ENCODE results near the gene WSCD1. TPM values are rescaled to one million over a fixed set of nuclear protein-coding genes. Genes with fewer than 3 reads are reported as not detected.

WSCD1 gene
- total RNA-seq, 2 experiments from 2014 or later: not detected

DNA sequence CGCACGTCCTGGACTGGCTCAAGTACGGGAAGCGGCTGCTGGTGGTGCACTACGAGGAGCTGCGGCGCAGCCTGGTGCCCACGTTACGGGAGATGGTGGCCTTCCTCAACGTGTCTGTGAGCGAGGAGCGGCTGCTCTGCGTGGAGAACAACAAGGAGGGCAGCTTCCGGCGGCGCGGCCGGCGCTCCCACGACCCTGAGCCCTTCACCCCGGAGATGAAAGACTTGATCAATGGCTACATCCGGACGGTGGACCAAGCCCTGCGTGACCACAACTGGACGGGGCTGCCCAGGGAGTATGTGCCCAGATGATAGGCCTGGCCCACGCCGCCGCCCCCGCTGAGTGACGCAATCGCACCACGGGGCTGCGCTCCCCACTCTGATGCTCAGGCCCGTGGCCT, 50.2 kb downstream of the WSCD1 start:
- no peaks in the 10 kb centered on the region for H3K9me3 ChIP-seq (ENCODE audit: low read length)
- no peak overlapping the region for H3K27ac ChIP-seq (ENCODE audit: low read depth, low read length, poor library complexity, severe bottlenecking)
- intact Hi-C loops (cut with micrococcal nuclease; ENCODE audit: unreplicated experiment): no loop called here
- H2AFZ ChIP-seq (ENCODE audit: low read length): no peak overlapping the region
- ChIA-PET CTCF (ENCODE audit: unreplicated experiment) (no interaction called here), POLR2A (no interaction called here)
- H3K36me3 ChIP-seq (ENCODE audit: insufficient read depth, low read length): no peaks in the 10 kb centered on the region
- no peak for TF ChIP-seq CTCF (conservative IDR thresholded peaks at IDR 0.05; ENCODE audit: low read length)
- no peak for TF ChIP-seq EZH2phosphoT487 (IDR thresholded peaks at IDR 0.05; ENCODE audit: borderline replicate concordance, low read depth, low read length)
- no peak overlapping the region for H3K4me2 ChIP-seq (ENCODE audit: low read length)
- H3K4me3 ChIP-seq (ENCODE audit: low read depth, low read length, poor library complexity, severe bottlenecking): no peak overlapping the region
- H3K4me1 ChIP-seq (ENCODE audit: insufficient read depth, low read length, poor library complexity, severe bottlenecking): no peaks in the 10 kb centered on the region
- H3K9me2 ChIP-seq (ENCODE audit: insufficient read depth, low read length): no peaks in the 10 kb centered on the region
- H4K20me1 ChIP-seq (ENCODE audit: insufficient read depth, low read length): no peaks in the 10 kb centered on the region
- H3K79me2 ChIP-seq (ENCODE audit: insufficient read depth, low read depth, low read length): no peaks in the 10 kb centered on the region
- DNase-seq (ENCODE audit: low spot score): no peak
- BruUV-seq (replicated peaks): no TSS peak

DNA sequence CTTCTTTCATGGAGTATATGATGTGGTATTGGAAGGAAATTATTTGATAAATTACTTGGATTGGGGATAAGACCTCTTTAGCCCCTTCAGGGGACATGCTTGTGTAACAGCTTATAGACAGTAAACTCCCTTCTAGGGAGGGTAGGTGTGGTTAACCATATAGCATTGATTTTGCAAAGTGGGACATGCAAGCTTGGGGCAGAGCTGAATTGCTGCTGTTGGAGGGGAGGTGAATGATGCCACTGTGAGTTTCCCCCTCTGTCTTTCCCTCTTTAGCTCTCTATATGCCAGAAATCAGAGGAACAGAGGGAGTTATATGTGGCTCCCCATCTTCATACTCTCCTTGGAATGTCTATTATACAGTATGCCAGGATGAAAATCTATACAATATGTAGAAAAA, 54.7 kb downstream of the WSCD1 start:
- Histone ChIP-seq H4K20me1 (ENCODE audit: insufficient read depth, low read length) (no peaks in the 10 kb centered on the region), H3K4me1 (ENCODE audit: insufficient read depth, low read length, poor library complexity, severe bottlenecking) (no peaks in the 10 kb centered on the region), H3K4me3 (ENCODE audit: low read depth, low read length, poor library complexity, severe bottlenecking) (no peak overlapping the region), H3K4me2 (ENCODE audit: low read length) (no peak overlapping the region), H3K79me2 (ENCODE audit: insufficient read depth, low read depth, low read length) (no peaks in the 10 kb centered on the region), H3K27ac (ENCODE audit: low read depth, low read length, poor library complexity, severe bottlenecking) (no peak overlapping the region), H3K36me3 (ENCODE audit: insufficient read depth, low read length) (no peaks in the 10 kb centered on the region), H2AFZ (ENCODE audit: low read length) (no peak overlapping the region), H3K9me2 (ENCODE audit: insufficient read depth, low read length) (no peaks in the 10 kb centered on the region), H3K9me3 (ENCODE audit: low read length) (no peaks in the 10 kb centered on the region)
- TF ChIP-seq EZH2phosphoT487 (IDR thresholded peaks at IDR 0.05; ENCODE audit: borderline replicate concordance, low read depth, low read length) (no peak), CTCF (conservative IDR thresholded peaks at IDR 0.05; ENCODE audit: low read length) (no peak)
- CTCF ChIA-PET (ENCODE audit: unreplicated experiment): no interaction called here
- intact Hi-C loops (cut with micrococcal nuclease; ENCODE audit: unreplicated experiment): no loop called here
- no peak for DNase-seq (ENCODE audit: low spot score)
- no TSS peak for BruUV-seq (replicated peaks)
- POLR2A ChIA-PET: no interaction called here

GRCh38 chr17:6126768-6127167, 56.6 kb downstream of the WSCD1 start:
- no peaks in the 10 kb centered on the region for H3K79me2 ChIP-seq (ENCODE audit: insufficient read depth, low read depth, low read length)
- no TSS peak for BruUV-seq (replicated peaks)
- DNase-seq (ENCODE audit: low spot score): no peak
- no peak overlapping the region for H3K4me2 ChIP-seq (ENCODE audit: low read length)
- H3K9me2 ChIP-seq (ENCODE audit: insufficient read depth, low read length): no peaks in the 10 kb centered on the region
- no peaks in the 10 kb centered on the region for H3K9me3 ChIP-seq (ENCODE audit: low read length)
- POLR2A ChIA-PET: no interaction called here
- CTCF ChIA-PET (ENCODE audit: unreplicated experiment): no interaction called here
- H3K27ac ChIP-seq (ENCODE audit: low read depth, low read length, poor library complexity, severe bottlenecking): no peak overlapping the region
- TF ChIP-seq EZH2phosphoT487 (IDR thresholded peaks at IDR 0.05; ENCODE audit: borderline replicate concordance, low read depth, low read length): no peak
- TF ChIP-seq CTCF (conservative IDR thresholded peaks at IDR 0.05; ENCODE audit: low read length): no peak
- H3K36me3 ChIP-seq (ENCODE audit: insufficient read depth, low read length): no peaks in the 10 kb centered on the region
- no peaks in the 10 kb centered on the region for H4K20me1 ChIP-seq (ENCODE audit: insufficient read depth, low read length)
- H3K4me1 ChIP-seq (ENCODE audit: insufficient read depth, low read length, poor library complexity, severe bottlenecking): no peaks in the 10 kb centered on the region
- H3K4me3 ChIP-seq (ENCODE audit: low read depth, low read length, poor library complexity, severe bottlenecking): no peak overlapping the region
- no peak overlapping the region for H2AFZ ChIP-seq (ENCODE audit: low read length)
- intact Hi-C loops (cut with micrococcal nuclease; ENCODE audit: unreplicated experiment): no loop called here

All from OCI-LY7 (cell line).